Right lobe of liver (tissue), 4 donors: Measurements from ENCODE around the gene MAML3.

Experiments used
- POLR2A ChIP-seq: fragments of 450-650 bp; IDR thresholded peaks from one replicate; pipeline ENCODE4 v1.6.1; 2017; ENCODE audit warnings: antibody characterized with exemption, mild to moderate bottlenecking
- TF ChIP-seq, protein P1 (sequence below), 4 donors: fragments of 200-600 bp in 3 of 4; fragments of 450-650 bp in 1 of 4; IDR thresholded peaks; one replicate each; pipeline versions ENCODE4 v1.5.1 to v1.8.0; 2016 to 2022; ENCODE audit warnings: antibody characterized with exemption in 4 of 4, mild to moderate bottlenecking in 2 of 4
- donor health status: DM: no; HTN: no; CAD: no.
- donor health status: DM: no; HTN: no; CAD: no.
- donor health status: DM: no; HTN: yes; CAD: no.

DNA sequence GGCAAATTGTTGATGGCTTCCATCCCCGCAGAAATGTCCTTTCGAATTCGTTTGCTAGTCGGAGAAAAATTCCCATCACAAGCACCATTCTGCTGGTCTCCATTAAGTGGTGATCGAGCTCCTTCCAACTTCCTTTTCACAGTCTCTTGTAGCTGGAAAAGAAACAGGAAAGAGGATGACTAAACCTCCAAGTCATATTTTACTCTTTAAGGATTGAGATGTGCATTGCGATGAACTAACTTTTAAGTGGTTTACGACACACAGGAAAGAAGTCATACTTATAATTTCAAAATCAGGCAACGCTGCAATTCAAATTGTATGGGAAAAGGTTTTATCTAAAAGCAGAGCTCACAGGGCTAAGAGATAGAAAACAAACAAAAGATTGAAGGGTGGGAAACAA is 263.2 kb downstream of the MAML3 start:
- TF ChIP-seq, protein P1, sequence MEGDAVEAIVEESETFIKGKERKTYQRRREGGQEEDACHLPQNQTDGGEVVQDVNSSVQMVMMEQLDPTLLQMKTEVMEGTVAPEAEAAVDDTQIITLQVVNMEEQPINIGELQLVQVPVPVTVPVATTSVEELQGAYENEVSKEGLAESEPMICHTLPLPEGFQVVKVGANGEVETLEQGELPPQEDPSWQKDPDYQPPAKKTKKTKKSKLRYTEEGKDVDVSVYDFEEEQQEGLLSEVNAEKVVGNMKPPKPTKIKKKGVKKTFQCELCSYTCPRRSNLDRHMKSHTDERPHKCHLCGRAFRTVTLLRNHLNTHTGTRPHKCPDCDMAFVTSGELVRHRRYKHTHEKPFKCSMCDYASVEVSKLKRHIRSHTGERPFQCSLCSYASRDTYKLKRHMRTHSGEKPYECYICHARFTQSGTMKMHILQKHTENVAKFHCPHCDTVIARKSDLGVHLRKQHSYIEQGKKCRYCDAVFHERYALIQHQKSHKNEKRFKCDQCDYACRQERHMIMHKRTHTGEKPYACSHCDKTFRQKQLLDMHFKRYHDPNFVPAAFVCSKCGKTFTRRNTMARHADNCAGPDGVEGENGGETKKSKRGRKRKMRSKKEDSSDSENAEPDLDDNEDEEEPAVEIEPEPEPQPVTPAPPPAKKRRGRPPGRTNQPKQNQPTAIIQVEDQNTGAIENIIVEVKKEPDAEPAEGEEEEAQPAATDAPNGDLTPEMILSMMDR (IDR thresholded peaks at IDR 0.05), result no peak
- TF ChIP-seq POLR2A, result no peak
